BLaER1 treated with 17β-estradiol and CSF1 and Interleukin-3, amounts not matched to agents 10 nM and 100 nM (cell line): ENCODE measurements around the gene PDE2A.
A peak's percentile ranks its signal among the peaks of the same experiment; 100 is the strongest.

Experiments used
- H3K27ac ChIP-seq, 11 experiments: shearing (Covaris generic); formaldehyde crosslinking; 2 replicates each; pipeline ENCODE4 v1.8.1; 2022
- H3K27me3 ChIP-seq, 11 experiments: shearing (Covaris generic); formaldehyde crosslinking; 2 replicates each; pipeline ENCODE4 v1.8.1; 2022
- H3K36me3 ChIP-seq, 11 experiments: shearing (Covaris generic); formaldehyde crosslinking; 2 replicates each; pipeline ENCODE4 v1.8.1; 2022
- H3K4me1 ChIP-seq, 10 experiments: shearing (Covaris generic); formaldehyde crosslinking; 2 replicates each; pipeline ENCODE4 v1.8.1; 2022
- H3K4me2 ChIP-seq, 11 experiments: shearing (Covaris generic); formaldehyde crosslinking; 2 replicates each; pipeline ENCODE4 v1.8.1; 2022
- H3K4me3 ChIP-seq, 10 experiments: shearing (Covaris generic); formaldehyde crosslinking; 2 replicates each; pipeline ENCODE4 v1.8.1; 2022
- H3K9ac ChIP-seq, 11 experiments: shearing (Covaris generic); formaldehyde crosslinking; 2 replicates each; pipeline ENCODE4 v1.8.1; 2022
- H3K9me3 ChIP-seq, 11 experiments: shearing (Covaris generic); formaldehyde crosslinking; replicated peaks in 1 of 11; 2 replicates each; pipeline ENCODE4 v1.8.1; 2022
- H4K20me1 ChIP-seq, 11 experiments: shearing (Covaris generic); formaldehyde crosslinking; 2 replicates each; pipeline ENCODE4 v1.8.1; 2022
- Cebpa-rat ChIP-seq, 11 experiments: shearing (Covaris generic); IDR thresholded peaks; 2 replicates each; pipeline ENCODE4 v1.8.1; 2022

Gene PDE2A

DNA sequence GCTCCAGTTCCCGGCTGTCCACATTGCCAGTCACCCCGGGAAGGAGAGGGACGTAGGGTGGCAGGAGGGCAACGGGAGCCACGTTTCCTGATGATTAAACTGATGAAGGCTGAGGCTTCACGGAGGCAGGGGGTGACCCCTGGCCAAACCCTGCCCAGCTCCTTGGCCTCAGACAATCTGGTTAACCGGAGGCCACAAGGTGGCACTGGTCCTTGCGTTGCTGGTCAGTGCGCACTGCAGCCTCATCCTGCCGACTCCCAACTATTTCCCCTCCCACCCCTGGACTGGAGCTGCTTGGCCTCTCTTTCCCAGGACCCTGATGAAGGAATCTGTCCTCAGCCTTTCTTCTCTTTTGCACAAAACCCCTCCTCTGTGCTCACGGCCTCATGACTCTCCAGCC is 75.3 kb downstream of the PDE2A start:
- peaks cover 0 to 37% (median 5%) of the 10 kb centered on the region in 10 experiments; a peak in 9 of 20 replicates for H3K4me1 ChIP-seq
- peak overlapping the region in 2 of 11 experiments; percentile 54 to 75; a peak in 4 of 22 replicates for H3K4me2 ChIP-seq
- H3K9me3 ChIP-seq, result no peaks in the 10 kb centered on the region
- no peak for TF ChIP-seq Cebpa-rat (IDR thresholded peaks at IDR 0.05)
- H3K9ac ChIP-seq, result no peak overlapping the region
- H4K20me1 ChIP-seq, result peaks cover 0 to 18% (median 0%) of the 10 kb centered on the region in 11 experiments; a peak in 4 of 22 replicates
- H3K27ac ChIP-seq, result no peak overlapping the region
- H3K27me3 ChIP-seq, result no peaks in the 10 kb centered on the region; a peak in 1 of 22 replicates
- no peaks in the 10 kb centered on the region for H3K36me3 ChIP-seq
- no peak overlapping the region for H3K4me3 ChIP-seq

DNA sequence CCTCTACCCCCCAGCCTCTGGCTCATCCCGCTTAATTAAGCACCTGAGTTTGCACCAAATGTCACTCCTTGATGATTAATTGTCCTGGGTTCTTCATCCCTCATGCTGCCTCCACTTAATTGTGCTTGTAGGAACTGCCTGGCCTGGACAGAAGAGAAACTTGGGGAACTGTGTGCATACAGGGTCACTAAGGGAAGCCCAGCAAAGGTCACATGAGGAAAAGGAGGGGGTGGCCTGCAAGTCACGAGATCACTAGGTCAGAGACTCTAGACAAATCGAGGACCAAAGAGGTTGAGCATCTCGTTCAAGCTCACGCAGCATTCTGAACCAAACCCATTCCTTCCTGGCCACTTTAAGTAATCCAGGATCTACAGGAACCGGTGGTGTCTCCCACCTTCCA is 75.8 kb downstream of the PDE2A start:
- peaks cover 0 to 34% (median 6%) of the 10 kb centered on the region in 10 experiments; a peak in 8 of 20 replicates for H3K4me1 ChIP-seq
- peaks cover 0 to 19% (median 0%) of the 10 kb centered on the region in 11 experiments; a peak in 5 of 22 replicates for H4K20me1 ChIP-seq

DNA sequence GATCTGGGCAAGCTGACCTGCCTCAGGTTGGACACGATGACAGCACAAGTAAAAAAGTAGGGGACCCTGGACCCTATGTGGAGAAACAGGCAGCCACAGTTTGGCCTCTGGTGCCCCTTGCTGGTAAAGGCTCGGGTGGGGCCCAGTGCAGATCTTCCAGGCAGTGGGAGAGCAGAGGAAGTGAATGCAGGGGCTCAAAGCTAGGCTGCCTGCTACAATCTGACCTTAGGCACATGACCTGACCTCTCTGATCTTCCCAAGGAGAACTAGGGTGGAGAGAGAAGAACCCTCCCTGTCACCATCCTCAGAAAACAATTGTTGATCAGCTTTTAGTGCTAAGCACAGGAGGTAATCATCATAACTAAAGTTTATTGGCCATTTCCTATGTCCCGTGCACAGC is 76.5 kb downstream of the PDE2A start:
- Histone ChIP-seq H4K20me1 (peaks cover 0 to 26% (median 0%) of the 10 kb centered on the region in 11 experiments; a peak in 5 of 22 replicates), H3K27me3 (peaks cover 0 to 4% (median 0%) of the 10 kb centered on the region in 11 experiments; a peak in 2 of 22 replicates), H3K4me3 (no peak overlapping the region), H3K4me2 (peak overlapping the region in 3 of 11 experiments; percentile 42 to 75 (median 54); a peak in 6 of 22 replicates), H3K36me3 (no peaks in the 10 kb centered on the region), H3K27ac (no peak overlapping the region), H3K4me1 (peaks cover 0 to 34% (median 6%) of the 10 kb centered on the region in 10 experiments; a peak in 8 of 20 replicates), H3K9me3 (no peaks in the 10 kb centered on the region), H3K9ac (no peak overlapping the region)
- TF ChIP-seq Cebpa-rat (IDR thresholded peaks at IDR 0.05), result no peak

More for the DNA sequence above, 75.8 kb downstream of the PDE2A start:
- no peak overlapping the region for H3K4me3 ChIP-seq
- H3K36me3 ChIP-seq, result no peaks in the 10 kb centered on the region
- no peak overlapping the region for H3K9ac ChIP-seq
- H3K27me3 ChIP-seq, result no peaks in the 10 kb centered on the region; a peak in 1 of 22 replicates
- no peak for TF ChIP-seq Cebpa-rat (IDR thresholded peaks at IDR 0.05)
- H3K9me3 ChIP-seq, result no peaks in the 10 kb centered on the region
- H3K4me2 ChIP-seq, result peak overlapping the region in 3 of 11 experiments; percentile 42 to 75 (median 54); a peak in 5 of 22 replicates
- no peak overlapping the region for H3K27ac ChIP-seq

DNA sequence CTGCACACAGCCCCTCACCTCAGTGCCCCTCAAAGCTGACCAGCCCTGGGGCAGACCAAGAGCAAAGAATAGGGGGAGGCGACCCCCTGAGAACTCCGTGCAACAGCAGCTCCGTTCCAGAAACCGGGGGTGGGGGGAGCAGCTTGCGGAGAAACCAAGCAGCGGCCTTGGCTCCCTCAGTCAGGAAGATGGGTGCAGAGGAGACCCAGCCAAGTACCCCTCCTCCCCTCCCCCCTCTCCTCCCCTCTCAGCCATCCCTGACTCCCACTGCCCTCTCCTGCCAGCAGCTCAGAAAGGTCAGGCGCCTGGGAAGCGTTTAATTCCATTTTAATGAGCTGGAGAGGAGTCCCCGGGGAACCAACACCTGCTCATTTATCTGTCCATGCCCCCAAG is 78.9 kb downstream of the PDE2A start:
- Histone ChIP-seq H3K27me3 (peaks cover 18 to 27% (median 22%) of the 10 kb centered on the region in 11 experiments), H3K9me3 (no peaks in the 10 kb centered on the region), H4K20me1 (peaks cover 0 to 32% (median 3%) of the 10 kb centered on the region in 11 experiments; a peak in 10 of 22 replicates), H3K27ac (no peak overlapping the region), H3K36me3 (no peaks in the 10 kb centered on the region), H3K4me3 (no peak overlapping the region), H3K4me2 (no peak overlapping the region), H3K9ac (no peak overlapping the region), H3K4me1 (peaks cover 3 to 29% (median 6%) of the 10 kb centered on the region in 10 experiments)
- no peak for TF ChIP-seq Cebpa-rat (IDR thresholded peaks at IDR 0.05)

DNA sequence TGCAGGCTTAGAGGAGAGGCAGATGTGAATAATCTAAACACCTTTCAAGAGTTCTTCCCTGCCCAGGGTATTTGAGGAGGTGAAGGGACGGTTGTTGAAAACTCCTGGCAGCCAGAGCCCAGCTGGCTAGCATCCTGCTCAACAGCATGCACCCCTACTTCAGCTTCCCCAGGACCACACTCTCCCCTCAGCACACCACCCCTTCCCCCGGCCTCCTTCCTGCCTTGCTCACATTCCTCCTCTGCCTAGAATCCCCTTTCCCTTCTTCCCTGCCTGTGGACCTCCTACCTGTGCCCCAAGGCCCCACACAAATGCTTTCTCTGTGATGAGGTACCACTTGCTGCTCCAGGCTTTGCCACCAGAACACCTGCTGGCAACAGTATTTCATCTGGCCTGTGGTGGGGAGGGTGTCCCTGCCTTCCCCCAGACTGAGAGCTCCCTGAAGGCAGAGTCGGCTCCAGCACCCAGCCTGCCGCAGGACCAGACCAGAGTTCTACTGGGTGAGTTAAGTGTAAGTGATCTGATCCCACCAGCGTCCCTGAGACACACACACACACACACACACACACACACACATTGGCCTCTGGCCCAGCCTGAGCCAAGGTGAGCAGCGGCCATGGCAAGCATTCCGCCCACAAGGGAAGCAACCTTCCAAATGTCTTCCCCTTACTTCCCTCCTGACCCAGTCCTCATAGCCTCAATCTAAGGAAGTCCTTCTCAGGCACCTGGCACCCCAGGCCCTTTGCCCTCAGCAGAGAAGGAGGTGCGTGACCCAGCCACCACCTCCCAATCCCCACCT is 79.5 kb downstream of the PDE2A start:
- no peak overlapping the region for H3K4me2 ChIP-seq
- peaks cover 9 to 34% (median 12%) of the 10 kb centered on the region in 10 experiments for H3K4me1 ChIP-seq
- no peak for TF ChIP-seq Cebpa-rat (IDR thresholded peaks at IDR 0.05)
- H3K27me3 ChIP-seq, result peaks cover 24 to 33% (median 28%) of the 10 kb centered on the region in 11 experiments
- no peaks in the 10 kb centered on the region for H3K9me3 ChIP-seq
- no peak overlapping the region for H3K9ac ChIP-seq
- H4K20me1 ChIP-seq, result peaks cover 0 to 35% (median 6%) of the 10 kb centered on the region in 11 experiments; a peak in 9 of 22 replicates
- H3K4me3 ChIP-seq, result no peak overlapping the region
- no peaks in the 10 kb centered on the region for H3K36me3 ChIP-seq
- no peak overlapping the region for H3K27ac ChIP-seq

DNA sequence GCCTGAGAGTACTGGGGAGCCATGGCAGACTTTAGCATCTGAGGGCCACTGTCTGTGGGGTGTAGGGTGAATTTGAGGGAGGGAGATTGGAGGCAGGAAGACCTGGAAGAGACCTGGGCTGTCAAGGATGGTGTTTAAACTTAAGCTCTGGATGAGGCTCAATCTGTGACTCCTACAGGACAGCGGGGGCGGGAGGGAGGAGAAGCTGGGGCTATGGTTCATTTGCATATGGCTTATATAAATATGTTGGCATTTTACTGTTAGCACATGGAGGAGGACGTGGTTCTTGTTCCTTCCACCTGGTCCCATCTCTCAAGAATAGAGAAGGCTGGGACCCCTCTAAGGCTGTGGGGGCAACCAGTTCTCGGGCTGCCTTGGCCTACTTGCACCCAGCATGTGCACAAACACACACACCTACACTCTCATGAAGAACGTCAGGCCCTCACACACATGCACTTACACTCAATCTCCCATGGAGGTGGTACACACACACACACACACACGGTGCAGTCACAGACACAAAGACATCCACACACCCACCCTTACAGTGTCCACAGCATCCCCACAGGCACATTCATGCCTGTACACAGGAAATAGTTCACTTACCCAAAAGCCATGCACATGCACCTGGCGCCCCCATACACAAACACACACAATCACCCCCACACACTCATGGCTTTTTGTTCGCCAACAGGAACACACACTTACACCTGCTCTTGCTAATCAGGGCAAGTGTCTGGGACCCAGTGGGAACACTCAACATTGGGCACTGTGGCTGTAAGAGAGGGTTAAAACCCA is 81.3 kb downstream of the PDE2A start:
- Histone ChIP-seq H3K4me1 (peaks cover 10 to 36% (median 21%) of the 10 kb centered on the region in 10 experiments), H3K4me2 (no peak overlapping the region), H3K36me3 (no peaks in the 10 kb centered on the region), H4K20me1 (peaks cover 0 to 45% (median 6%) of the 10 kb centered on the region in 11 experiments; a peak in 9 of 22 replicates), H3K4me3 (no peak overlapping the region), H3K9ac (no peak overlapping the region), H3K27ac (no peak overlapping the region), H3K9me3 (no peaks in the 10 kb centered on the region), H3K27me3 (peaks cover 35 to 49% (median 42%) of the 10 kb centered on the region in 11 experiments)
- TF ChIP-seq Cebpa-rat (IDR thresholded peaks at IDR 0.05), result no peak

DNA sequence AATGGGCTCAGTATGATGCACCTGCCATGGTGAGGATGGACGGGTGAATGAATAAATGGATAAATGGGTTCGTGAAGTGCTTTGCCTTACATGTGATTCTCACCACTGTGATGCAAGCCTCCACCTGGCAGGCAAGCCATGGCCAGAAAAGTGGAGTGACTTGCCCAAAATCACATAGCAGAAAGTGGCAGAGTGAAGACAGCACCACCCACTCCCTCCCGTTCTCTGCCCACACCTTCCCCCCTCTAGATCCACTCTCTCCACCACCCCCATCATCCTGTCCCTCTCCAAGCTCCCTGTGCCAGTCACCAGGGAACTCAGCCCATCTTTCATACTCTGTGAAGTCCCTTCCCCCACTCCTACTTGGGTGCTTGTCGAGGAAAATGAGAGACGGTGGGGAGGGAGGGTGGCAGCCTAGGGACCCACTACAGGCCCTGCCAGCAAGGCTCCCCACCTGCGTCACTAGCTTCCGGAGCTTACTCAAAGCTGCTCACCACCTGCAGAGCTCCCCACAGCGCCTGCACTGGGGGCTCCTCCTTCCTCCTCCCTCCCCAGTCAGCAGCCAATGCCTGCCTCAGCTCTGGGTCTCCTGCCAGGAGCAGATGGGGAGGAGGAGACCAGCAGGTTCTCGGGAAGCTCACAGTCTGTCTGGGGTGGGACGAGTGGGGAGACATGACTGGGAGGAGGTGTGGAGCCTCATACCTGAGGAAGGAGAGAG is 82.3 kb downstream of the PDE2A start:
- peaks cover 35 to 49% (median 42%) of the 10 kb centered on the region in 11 experiments for H3K27me3 ChIP-seq
- no peak overlapping the region for H3K27ac ChIP-seq
- H3K4me1 ChIP-seq, result peaks cover 10 to 37% (median 21%) of the 10 kb centered on the region in 10 experiments
- H3K4me2 ChIP-seq, result no peak overlapping the region
- H3K9me3 ChIP-seq, result no peaks in the 10 kb centered on the region
- TF ChIP-seq Cebpa-rat (IDR thresholded peaks at IDR 0.05), result no peak
- no peaks in the 10 kb centered on the region for H3K36me3 ChIP-seq
- peaks cover 0 to 45% (median 7%) of the 10 kb centered on the region in 11 experiments; a peak in 9 of 22 replicates for H4K20me1 ChIP-seq
- no peak overlapping the region for H3K9ac ChIP-seq
- H3K4me3 ChIP-seq, result no peak overlapping the region

DNA sequence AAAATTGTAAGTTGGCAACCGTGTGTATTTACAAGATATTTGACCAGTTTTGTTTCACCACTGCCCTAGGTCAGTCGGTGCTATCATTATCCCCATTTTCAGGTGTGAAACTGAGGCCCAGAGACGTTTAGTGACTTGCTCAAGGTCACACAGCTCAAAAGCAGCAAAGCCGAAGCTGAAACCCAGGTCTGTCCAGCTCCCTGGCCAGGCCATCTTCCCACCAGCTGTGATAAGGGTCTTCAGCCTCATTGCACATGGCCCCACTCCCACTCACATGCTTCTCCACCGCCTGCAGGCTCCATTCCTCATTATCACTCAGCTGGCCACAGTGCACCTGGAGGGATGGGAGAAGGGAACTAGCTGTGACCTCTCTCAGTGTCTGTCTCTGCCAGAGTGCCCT is 83.2 kb downstream of the PDE2A start:
- H3K4me1 ChIP-seq, result peaks cover 10 to 47% (median 22%) of the 10 kb centered on the region in 10 experiments
- H3K36me3 ChIP-seq, result no peaks in the 10 kb centered on the region
- no peaks in the 10 kb centered on the region for H3K9me3 ChIP-seq
- no peak overlapping the region for H3K27ac ChIP-seq
- H3K9ac ChIP-seq, result no peak overlapping the region
- H3K27me3 ChIP-seq, result peaks cover 35 to 49% (median 42%) of the 10 kb centered on the region in 11 experiments
- peaks cover 0 to 54% (median 13%) of the 10 kb centered on the region in 11 experiments; a peak in 10 of 22 replicates for H4K20me1 ChIP-seq
- no peak overlapping the region for H3K4me3 ChIP-seq
- no peak for TF ChIP-seq Cebpa-rat (IDR thresholded peaks at IDR 0.05)
- H3K4me2 ChIP-seq, result no peak overlapping the region
